ENCODE results near the gene PLXND1.
"Not testable (repeated sequence)": the region's sequence is repeated elsewhere in the genome, so short reads cannot be mapped to it uniquely, and the experiment has no call there.

Gene PLXND1

DNA sequence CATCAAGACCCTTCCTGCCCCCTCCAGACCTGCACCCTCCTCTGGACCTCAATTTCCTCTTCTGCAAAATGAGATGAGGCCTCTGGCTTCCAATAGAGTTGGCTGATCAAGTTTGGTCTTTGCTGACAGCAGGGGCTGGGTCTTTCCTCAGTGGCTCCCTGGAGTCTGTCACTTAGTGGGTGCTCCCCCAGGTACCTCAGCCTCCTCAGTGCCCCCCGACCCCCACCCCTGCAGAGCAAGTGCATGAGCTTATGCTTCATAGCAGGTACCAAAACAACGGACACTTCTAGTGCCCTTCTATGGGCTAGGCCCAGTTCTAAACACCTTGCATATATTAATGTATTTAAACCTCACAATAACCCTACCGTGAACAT, 6.9 kb upstream of the PLXND1 start:
- DNase-seq (ENCODE audit: low read depth) = no peak
- TF ChIP-seq, protein P1, sequence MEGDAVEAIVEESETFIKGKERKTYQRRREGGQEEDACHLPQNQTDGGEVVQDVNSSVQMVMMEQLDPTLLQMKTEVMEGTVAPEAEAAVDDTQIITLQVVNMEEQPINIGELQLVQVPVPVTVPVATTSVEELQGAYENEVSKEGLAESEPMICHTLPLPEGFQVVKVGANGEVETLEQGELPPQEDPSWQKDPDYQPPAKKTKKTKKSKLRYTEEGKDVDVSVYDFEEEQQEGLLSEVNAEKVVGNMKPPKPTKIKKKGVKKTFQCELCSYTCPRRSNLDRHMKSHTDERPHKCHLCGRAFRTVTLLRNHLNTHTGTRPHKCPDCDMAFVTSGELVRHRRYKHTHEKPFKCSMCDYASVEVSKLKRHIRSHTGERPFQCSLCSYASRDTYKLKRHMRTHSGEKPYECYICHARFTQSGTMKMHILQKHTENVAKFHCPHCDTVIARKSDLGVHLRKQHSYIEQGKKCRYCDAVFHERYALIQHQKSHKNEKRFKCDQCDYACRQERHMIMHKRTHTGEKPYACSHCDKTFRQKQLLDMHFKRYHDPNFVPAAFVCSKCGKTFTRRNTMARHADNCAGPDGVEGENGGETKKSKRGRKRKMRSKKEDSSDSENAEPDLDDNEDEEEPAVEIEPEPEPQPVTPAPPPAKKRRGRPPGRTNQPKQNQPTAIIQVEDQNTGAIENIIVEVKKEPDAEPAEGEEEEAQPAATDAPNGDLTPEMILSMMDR (IDR thresholded peaks at IDR 0.05; ENCODE audit: low read depth, low read length) = no peak
- TF ChIP-seq MYC (IDR thresholded peaks at IDR 0.05; ENCODE audit: low read depth, low read length) (no peak), MAX (IDR thresholded peaks at IDR 0.05; ENCODE audit: low read depth, low read length) (no peak), POLR2A (IDR thresholded peaks at IDR 0.05; ENCODE audit: extremely low read depth, insufficient read length) (no peak)
- H3K4me3 ChIP-seq (ENCODE audit: low read depth, low read length) = no peak overlapping the region

- TF ChIP-seq, protein P1 (IDR thresholded peaks at IDR 0.05; ENCODE audit: low read depth, low read length) = no peak
- TF ChIP-seq POLR2A (IDR thresholded peaks at IDR 0.05; ENCODE audit: extremely low read depth, insufficient read length) = no peak
- no peak for TF ChIP-seq MAX (IDR thresholded peaks at IDR 0.05; ENCODE audit: low read depth, low read length)
- TF ChIP-seq MYC (IDR thresholded peaks at IDR 0.05; ENCODE audit: low read depth, low read length) = no peak
- no peak overlapping the region for H3K4me3 ChIP-seq (ENCODE audit: low read depth, low read length)
- DNase-seq (ENCODE audit: low read depth) = no peak
These were observed 6.3 kb upstream of the PLXND1 start for GRCh38 chr3:129612534-129613366.

DNA sequence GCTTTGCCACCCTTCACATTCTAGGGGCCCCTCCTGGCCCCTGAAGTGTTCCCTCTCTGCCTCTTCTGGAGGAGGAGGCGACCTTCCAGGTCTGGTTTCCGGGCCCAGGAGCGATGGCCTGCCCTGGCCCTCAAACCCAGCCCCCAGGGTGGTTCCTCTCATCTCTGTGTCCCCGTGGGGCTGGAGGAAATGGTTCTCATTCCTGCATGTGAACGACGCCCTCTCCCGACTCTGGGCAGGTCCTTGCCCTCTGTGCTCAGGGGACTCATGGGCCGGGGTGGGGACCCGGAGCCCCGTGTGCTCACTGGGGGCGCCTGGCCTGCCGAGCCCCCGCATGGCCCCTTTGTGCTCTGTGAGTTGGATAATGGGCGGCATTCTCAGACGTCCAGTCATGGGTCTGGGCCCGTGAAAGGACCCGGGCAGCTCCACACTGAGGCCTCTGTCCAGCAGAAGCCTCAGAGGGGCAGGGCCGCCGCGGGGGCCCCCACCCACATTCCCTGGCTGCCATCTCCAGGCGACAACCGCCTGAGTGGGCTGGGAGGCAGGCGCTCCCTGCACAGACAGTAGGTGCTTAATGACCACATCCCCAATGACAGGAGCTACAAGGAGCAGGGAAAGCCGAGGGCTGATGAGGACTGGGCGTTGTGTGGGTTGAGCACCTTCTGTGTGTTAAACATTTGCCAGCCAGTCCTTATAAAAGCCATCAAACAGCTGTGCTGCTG, 5.5 kb upstream of the PLXND1 start:
- TF ChIP-seq, protein P1 (IDR thresholded peaks at IDR 0.05; ENCODE audit: low read depth, low read length) = no peak
- no peak for TF ChIP-seq MYC (IDR thresholded peaks at IDR 0.05; ENCODE audit: low read depth, low read length)
- no peak overlapping the region for H3K4me3 ChIP-seq (ENCODE audit: low read depth, low read length)
- no peak for DNase-seq (ENCODE audit: low read depth)

- no peak for TF ChIP-seq POLR2A (IDR thresholded peaks at IDR 0.05; ENCODE audit: extremely low read depth, insufficient read length)
- TF ChIP-seq, protein P1 (IDR thresholded peaks at IDR 0.05; ENCODE audit: low read depth, low read length) = no peak
- no peak for TF ChIP-seq MYC (IDR thresholded peaks at IDR 0.05; ENCODE audit: low read depth, low read length)
- no peak for TF ChIP-seq MAX (IDR thresholded peaks at IDR 0.05; ENCODE audit: low read depth, low read length)
- DNase-seq (ENCODE audit: low read depth) = no peak
- no peak overlapping the region for H3K4me3 ChIP-seq (ENCODE audit: low read depth, low read length)
These were observed 4.9 kb upstream of the PLXND1 start for GRCh38 chr3:129611446-129611800.

- not testable (repeated sequence) for H3K4me3 ChIP-seq (ENCODE audit: low read depth, low read length); DNase-seq (ENCODE audit: low read depth)
These were observed 4.4 kb upstream of the PLXND1 start for GRCh38 chr3:129610794-129611445.

GRCh38 chr3:129610276-129610675, 3.8 kb upstream of the PLXND1 start:
- DNase-seq (ENCODE audit: low read depth) = no peak
- TF ChIP-seq POLR2A (IDR thresholded peaks at IDR 0.05; ENCODE audit: extremely low read depth, insufficient read length) = no peak
- H3K4me3 ChIP-seq (ENCODE audit: low read depth, low read length) = no peak overlapping the region

All from NB4 (cell line).